ENCODE results near the gene BRME1.

BRME1 gene

DNA sequence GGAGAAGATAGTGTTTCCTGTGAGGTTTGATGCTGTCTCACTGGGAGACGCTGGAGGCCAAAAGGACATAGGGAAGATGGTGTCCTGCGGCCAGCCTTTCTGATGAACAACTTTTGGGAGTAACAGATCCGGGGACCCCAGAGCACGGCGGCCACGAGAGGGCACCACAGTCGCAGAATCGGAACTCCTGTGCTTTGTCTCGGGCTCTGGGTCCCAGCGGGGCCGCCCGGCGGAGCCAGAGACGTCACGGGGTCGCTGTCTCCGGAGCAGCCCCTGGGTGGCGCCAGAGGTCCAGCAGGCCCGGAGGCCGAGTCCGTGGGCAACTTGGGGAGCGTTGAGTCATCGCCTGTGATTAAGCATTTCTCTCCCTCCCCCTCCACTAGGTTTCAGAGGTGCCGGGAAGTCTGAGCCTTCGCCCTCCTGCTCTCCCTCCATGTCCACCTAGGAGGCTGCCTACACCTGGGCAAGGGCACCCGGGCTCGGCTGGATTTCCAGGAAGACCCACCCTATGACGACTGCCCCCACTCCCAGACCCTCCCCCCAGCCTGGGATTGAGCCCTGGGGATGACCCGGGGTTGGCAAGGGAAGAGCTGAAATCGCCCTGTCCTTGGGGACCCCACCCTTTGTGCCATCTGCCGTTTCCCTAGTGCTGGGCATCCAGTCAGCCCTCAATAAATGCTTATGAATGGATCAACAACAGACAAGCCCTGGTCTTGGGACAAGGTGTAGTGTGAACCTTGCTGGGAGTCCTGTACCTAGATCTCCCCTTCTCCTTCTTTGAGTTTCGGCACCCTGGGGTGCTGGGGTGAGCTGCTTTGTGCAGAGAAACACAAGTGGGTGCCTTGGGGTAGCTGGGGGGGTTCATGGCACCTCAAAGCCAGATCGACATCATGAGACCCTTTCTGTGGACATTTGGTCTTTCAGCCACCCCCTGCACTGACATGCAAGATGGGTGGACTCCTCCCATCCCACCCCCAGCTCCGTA is 25.6 kb downstream of the BRME1 start:
- Histone ChIP-seq H3K4me1 (ENCODE audit: control insufficient read depth, insufficient read depth, low read length) (peaks cover 15% of the 10 kb centered on the region), H3K9me3 (ENCODE audit: control insufficient read depth, insufficient read depth, low read length) (no peaks in the 10 kb centered on the region), H3K36me3 (ENCODE audit: control insufficient read depth, insufficient read depth, low read length) (no peaks in the 10 kb centered on the region), H3K27ac (ENCODE audit: low read length) (no peak overlapping the region), H3K27me3 (ENCODE audit: control insufficient read depth, insufficient read depth, low read length) (peaks cover 3% of the 10 kb centered on the region; the same call in 1 of the 2 replicates), H3K4me3 (ENCODE audit: low read length) (peak overlapping the region; percentile 12; the same call in 1 of the 2 replicates)
- WGBS (ENCODE audit: insufficient coverage, insufficient read length), result no CpG with 5 or more reads among the region's 34 CpGs
- peak; percentile 92 for DNase-seq (ENCODE audit: low read depth, low spot score)

DNA sequence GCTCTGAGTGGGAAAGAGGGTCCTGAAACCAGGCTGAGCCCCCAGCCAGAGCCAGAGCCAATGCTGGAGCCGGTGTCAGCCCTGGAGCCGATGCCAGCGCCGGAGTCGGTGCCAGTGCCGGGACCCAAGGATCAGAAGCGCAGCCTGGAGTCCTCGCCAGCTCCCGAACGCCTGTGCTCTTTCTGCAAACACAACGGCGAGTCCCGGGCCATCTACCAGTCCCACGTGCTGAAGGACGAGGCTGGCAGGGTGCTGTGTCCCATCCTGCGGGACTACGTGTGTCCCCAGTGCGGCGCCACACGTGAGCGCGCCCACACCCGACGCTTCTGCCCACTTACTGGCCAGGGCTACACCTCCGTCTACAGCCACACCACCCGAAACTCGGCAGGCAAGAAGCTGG is 28.6 kb downstream of the BRME1 start:
- no peak for DNase-seq (ENCODE audit: low read depth, low spot score)
- H3K4me3 ChIP-seq (ENCODE audit: low read length), result no peak overlapping the region
- H3K36me3 ChIP-seq (ENCODE audit: control insufficient read depth, insufficient read depth, low read length), result no peaks in the 10 kb centered on the region
- no peak overlapping the region for H3K27ac ChIP-seq (ENCODE audit: low read length)
- no CpG with 5 or more reads among the region's 27 CpGs for WGBS (ENCODE audit: insufficient coverage, insufficient read length)
- no peaks in the 10 kb centered on the region for H3K9me3 ChIP-seq (ENCODE audit: control insufficient read depth, insufficient read depth, low read length)
- peaks cover 19% of the 10 kb centered on the region for H3K27me3 ChIP-seq (ENCODE audit: control insufficient read depth, insufficient read depth, low read length)
- peaks cover 12% of the 10 kb centered on the region for H3K4me1 ChIP-seq (ENCODE audit: control insufficient read depth, insufficient read depth, low read length)

DNA sequence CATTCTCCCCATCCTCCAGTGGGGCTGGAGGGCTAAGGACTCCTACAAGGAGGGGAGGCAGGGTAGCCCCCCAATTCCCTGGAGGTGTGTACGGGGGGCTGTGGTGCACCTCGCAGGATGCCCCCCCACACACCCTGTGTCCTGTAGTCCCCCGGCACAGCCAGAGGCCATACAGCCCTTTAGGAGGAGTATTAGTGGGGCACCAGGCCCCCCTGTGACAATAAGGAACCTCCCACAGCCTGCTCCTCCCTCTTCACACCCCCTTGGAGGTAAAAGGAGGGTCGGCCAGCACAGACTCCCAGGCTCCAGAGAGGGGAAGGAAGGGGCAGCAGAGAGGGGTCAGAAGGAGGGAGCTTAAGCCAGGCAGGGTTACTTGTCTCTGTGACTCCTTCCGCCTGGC is 29.1 kb downstream of the BRME1 start, which contains the start of gene NANOS3:
Gene NANOS3, plus strand, starts transcription at position 301 of the 400 bp plus-strand sequence. CDS start 115 bp downstream, outside the sequence.
- peaks cover 20% of the 10 kb centered on the region for H3K27me3 ChIP-seq (ENCODE audit: control insufficient read depth, insufficient read depth, low read length)
- no CpG with 5 or more reads among the region's 5 CpGs for WGBS (ENCODE audit: insufficient coverage, insufficient read length)
- H3K36me3 ChIP-seq (ENCODE audit: control insufficient read depth, insufficient read depth, low read length), result no peaks in the 10 kb centered on the region
- H3K9me3 ChIP-seq (ENCODE audit: control insufficient read depth, insufficient read depth, low read length), result no peaks in the 10 kb centered on the region
- no peak within 1 kb of the TSS for H3K4me3 ChIP-seq (ENCODE audit: low read length)
- H3K4me1 ChIP-seq (ENCODE audit: control insufficient read depth, insufficient read depth, low read length), result peaks cover 10% of the 10 kb centered on the region
- DNase-seq (ENCODE audit: low read depth, low spot score), result no peak
- no peak within 1 kb of the TSS for H3K27ac ChIP-seq (ENCODE audit: low read length)

DNA sequence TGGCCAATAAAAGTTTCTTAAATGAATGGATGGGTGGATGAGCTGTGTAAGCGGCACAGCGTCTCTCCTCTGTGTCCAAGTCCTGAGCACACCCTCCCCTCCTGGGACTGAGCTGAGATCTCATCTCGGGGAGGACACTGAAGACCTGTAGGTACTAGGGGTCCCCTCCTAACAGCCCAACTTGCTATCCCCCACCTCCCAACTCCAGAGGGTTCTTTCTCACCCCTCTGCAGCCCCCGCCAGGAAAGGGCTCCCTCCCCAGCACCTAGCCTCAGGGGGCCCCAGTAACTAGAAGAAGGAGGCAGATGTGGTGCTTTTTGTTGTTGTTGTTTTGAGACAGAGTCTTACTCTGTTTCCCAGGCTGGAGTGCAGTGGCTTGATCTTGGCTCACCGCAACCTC is 30.1 kb downstream of the BRME1 start:
- WGBS (ENCODE audit: insufficient coverage, insufficient read length), result no CpG with 5 or more reads among the region's 5 CpGs
- Histone ChIP-seq H3K36me3 (ENCODE audit: control insufficient read depth, insufficient read depth, low read length) (no peaks in the 10 kb centered on the region), H3K9me3 (ENCODE audit: control insufficient read depth, insufficient read depth, low read length) (no peaks in the 10 kb centered on the region), H3K4me1 (ENCODE audit: control insufficient read depth, insufficient read depth, low read length) (peaks cover 5% of the 10 kb centered on the region), H3K27ac (ENCODE audit: low read length) (no peak overlapping the region), H3K4me3 (ENCODE audit: low read length) (no peak overlapping the region), H3K27me3 (ENCODE audit: control insufficient read depth, insufficient read depth, low read length) (peaks cover 29% of the 10 kb centered on the region)
- no peak for DNase-seq (ENCODE audit: low read depth, low spot score)

DNA sequence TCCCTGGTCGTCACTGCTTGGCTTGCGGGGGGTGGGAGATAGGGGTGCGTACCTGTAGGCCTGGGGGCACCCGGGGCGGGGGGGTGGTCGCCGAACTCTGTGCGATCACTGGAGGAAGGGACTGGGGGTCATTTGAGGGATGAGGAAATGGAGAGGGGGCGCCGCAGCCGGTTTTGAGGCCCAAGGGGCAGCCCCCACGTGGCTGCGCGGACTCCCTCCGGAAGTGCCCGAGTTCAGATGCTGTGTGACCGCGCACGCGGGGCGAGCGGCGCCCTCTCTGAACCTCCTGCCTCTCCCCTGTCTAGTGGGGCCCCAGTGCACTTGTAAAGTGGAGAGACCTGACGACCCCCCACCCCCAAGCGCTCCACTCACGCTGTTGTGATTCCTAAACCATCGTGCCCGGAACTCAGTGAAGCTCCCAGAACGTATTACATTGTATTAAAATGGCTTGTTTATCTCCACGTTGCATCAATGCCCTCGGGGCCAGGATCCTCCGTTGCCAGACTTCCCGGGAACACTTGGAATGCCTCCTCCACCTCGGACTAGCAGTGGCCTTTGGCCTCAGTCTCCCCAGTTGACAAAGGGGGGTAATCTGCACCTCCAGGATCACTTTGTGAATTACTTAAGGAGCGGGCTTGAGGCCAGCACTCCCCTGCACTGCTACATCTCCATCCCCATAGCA is 31.9 kb downstream of the BRME1 start:
- H3K4me1 ChIP-seq (ENCODE audit: control insufficient read depth, insufficient read depth, low read length), result no peaks in the 10 kb centered on the region
- no peak overlapping the region for H3K27ac ChIP-seq (ENCODE audit: low read length)
- WGBS (ENCODE audit: insufficient coverage, insufficient read length), result no CpG with 5 or more reads among the region's 35 CpGs
- no peaks in the 10 kb centered on the region; the same call in 1 of the 2 replicates for H3K36me3 ChIP-seq (ENCODE audit: control insufficient read depth, insufficient read depth, low read length)
- no peak overlapping the region for H3K4me3 ChIP-seq (ENCODE audit: low read length)
- no peaks in the 10 kb centered on the region for H3K9me3 ChIP-seq (ENCODE audit: control insufficient read depth, insufficient read depth, low read length)
- no peak for DNase-seq (ENCODE audit: low read depth, low spot score)
- H3K27me3 ChIP-seq (ENCODE audit: control insufficient read depth, insufficient read depth, low read length), result peaks cover 30% of the 10 kb centered on the region

DNA sequence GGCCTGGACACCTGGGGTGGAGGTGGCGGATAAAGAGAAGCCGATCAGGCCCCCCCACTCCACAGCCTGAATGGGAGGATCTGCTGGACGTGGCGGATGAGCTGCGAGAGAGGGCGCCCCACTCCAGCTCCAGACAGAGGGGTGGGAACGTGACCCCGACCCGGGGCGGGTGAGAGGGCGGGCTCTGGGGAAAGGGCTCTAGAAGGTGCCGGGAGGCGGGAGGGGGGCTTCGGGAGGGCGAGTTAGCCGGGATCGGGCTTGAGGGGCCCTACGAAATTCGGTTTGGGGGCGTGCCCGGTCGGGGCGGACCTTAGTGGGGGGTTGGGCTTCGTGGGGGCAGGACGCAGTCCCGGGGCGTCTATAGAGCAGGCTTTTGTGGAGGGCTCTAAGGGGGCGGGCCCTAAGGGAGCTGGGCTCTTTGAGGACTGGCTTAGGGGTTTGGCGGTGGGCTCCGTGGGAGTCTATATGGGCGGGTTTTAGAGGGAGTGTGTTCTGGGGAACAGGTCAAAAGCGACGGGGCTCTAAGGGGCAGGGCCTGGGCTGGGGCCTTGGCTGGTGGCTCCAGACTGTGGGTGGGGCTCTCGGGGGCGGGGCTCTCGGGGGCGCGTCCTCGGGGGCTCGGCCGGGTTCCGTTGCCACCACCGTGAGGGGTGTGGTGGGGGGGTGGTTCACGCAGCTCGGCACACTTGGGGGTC is 33.1 kb downstream of the BRME1 start:
- H3K27ac ChIP-seq (ENCODE audit: low read length), result no peak overlapping the region
- DNase-seq (ENCODE audit: low read depth, low spot score), result no peak
- peaks cover 30% of the 10 kb centered on the region for H3K27me3 ChIP-seq (ENCODE audit: control insufficient read depth, insufficient read depth, low read length)
- no peak overlapping the region for H3K4me3 ChIP-seq (ENCODE audit: low read length)
- no peaks in the 10 kb centered on the region for H3K4me1 ChIP-seq (ENCODE audit: control insufficient read depth, insufficient read depth, low read length)
- WGBS (ENCODE audit: insufficient coverage, insufficient read length), result no CpG with 5 or more reads among the region's 45 CpGs
- H3K9me3 ChIP-seq (ENCODE audit: control insufficient read depth, insufficient read depth, low read length), result no peaks in the 10 kb centered on the region
- no peaks in the 10 kb centered on the region; the same call in 1 of the 2 replicates for H3K36me3 ChIP-seq (ENCODE audit: control insufficient read depth, insufficient read depth, low read length)

DNA sequence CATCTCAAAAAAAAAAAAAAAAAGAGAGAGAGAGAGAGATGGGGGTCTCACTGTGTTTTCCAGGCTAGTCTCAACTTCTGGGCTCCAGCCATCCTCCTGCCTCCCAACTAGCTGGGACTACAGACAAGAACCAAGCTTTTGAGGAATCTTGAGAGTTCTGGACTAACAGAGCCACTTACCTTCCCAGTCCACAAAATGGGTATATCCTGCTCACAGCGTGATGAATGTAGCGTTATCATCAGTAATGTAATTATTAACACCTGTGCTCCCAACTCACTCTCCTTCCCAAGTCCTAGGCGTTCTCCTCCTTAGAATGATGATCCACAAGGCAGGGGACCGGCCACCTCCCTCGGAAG is 33.6 kb downstream of the BRME1 start:
- H3K4me3 ChIP-seq (ENCODE audit: low read length), result no peak overlapping the region
- H3K27ac ChIP-seq (ENCODE audit: low read length), result no peak overlapping the region
- H3K9me3 ChIP-seq (ENCODE audit: control insufficient read depth, insufficient read depth, low read length), result no peaks in the 10 kb centered on the region

DNA sequence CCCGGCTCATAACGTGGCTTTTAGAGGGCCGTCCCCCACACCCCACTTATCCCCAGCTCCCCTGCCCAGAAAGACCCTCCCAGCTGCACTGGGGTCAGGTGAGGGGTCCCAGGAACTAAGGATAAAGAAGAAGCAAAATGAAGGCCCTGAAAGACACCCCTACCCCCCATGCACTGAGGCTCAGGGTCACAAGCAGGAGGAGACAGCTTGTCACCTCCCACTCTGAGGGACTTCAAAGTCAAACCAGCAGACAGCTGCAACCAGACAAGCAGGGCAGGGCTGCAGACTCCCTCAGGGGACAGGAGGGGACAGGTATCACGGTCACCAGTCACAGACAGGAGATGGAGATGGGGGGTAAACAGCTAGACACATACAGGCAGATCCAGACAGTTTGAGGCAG is 35.0 kb downstream of the BRME1 start:
- H3K4me3 ChIP-seq (ENCODE audit: low read length), result no peak overlapping the region
- H3K27ac ChIP-seq (ENCODE audit: low read length), result no peak overlapping the region
- WGBS (ENCODE audit: insufficient coverage, insufficient read length), result no CpG with 5 or more reads among the region's 4 CpGs
- H3K9me3 ChIP-seq (ENCODE audit: control insufficient read depth, insufficient read depth, low read length), result no peaks in the 10 kb centered on the region
- no peaks in the 10 kb centered on the region for H3K4me1 ChIP-seq (ENCODE audit: control insufficient read depth, insufficient read depth, low read length)
- H3K27me3 ChIP-seq (ENCODE audit: control insufficient read depth, insufficient read depth, low read length), result peaks cover 39% of the 10 kb centered on the region
- no peak for DNase-seq (ENCODE audit: low read depth, low spot score)
- H3K36me3 ChIP-seq (ENCODE audit: control insufficient read depth, insufficient read depth, low read length), result no peaks in the 10 kb centered on the region; the same call in 1 of the 2 replicates

More for the DNA sequence above, 33.6 kb downstream of the BRME1 start:
- no peak for DNase-seq (ENCODE audit: low read depth, low spot score)
- Histone ChIP-seq H3K4me1 (ENCODE audit: control insufficient read depth, insufficient read depth, low read length) (no peaks in the 10 kb centered on the region), H3K36me3 (ENCODE audit: control insufficient read depth, insufficient read depth, low read length) (no peaks in the 10 kb centered on the region; the same call in 1 of the 2 replicates), H3K27me3 (ENCODE audit: control insufficient read depth, insufficient read depth, low read length) (peaks cover 30% of the 10 kb centered on the region)
- no CpG with 5 or more reads among the region's 5 CpGs for WGBS (ENCODE audit: insufficient coverage, insufficient read length)

DNA sequence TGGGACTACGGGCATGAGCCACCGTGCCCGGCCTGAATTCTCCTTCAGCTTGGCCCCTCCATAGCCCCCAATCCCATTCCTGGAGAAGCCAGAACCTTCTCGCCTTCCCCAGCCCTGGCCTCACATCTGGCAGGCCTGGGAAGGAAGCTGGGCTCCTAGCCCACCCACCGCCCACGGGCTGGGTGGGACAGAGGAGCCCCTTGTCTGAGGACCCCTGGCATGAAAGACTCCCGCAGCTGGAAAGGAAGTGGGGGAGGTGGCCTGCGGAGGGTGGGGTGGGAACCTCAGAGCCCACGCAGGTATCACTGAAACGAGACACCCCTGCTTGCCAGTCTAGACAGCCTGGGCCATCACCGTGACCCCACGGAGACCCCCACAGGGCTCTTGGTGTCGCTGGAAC is 36.6 kb downstream of the BRME1 start:
- Histone ChIP-seq H3K9me3 (ENCODE audit: control insufficient read depth, insufficient read depth, low read length) (no peaks in the 10 kb centered on the region), H3K27ac (ENCODE audit: low read length) (no peak overlapping the region), H3K36me3 (ENCODE audit: control insufficient read depth, insufficient read depth, low read length) (no peaks in the 10 kb centered on the region; the same call in 1 of the 2 replicates), H3K27me3 (ENCODE audit: control insufficient read depth, insufficient read depth, low read length) (peaks cover 31% of the 10 kb centered on the region), H3K4me1 (ENCODE audit: control insufficient read depth, insufficient read depth, low read length) (no peaks in the 10 kb centered on the region), H3K4me3 (ENCODE audit: low read length) (no peak overlapping the region)
- WGBS (ENCODE audit: insufficient coverage, insufficient read length), result no CpG with 5 or more reads among the region's 13 CpGs
- DNase-seq (ENCODE audit: low read depth, low spot score), result no peak

DNA sequence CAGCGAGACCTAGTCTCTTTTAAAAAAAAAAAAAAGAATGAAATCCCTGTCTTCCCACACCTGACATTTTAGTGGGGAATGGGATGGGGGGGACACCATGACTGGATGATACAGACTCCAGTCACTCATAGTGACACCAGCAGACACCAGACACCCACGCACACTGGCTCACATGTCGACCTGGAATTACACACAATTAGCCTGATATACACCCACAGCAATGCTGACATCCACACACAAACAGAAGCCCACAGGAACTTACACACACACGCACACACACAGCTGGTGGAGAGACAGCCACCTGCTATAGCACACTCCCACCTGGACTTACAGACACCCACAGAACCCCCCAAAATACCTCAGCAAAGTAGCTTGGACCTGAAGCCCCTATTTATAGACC is 37.3 kb downstream of the BRME1 start:
- Histone ChIP-seq H3K4me3 (ENCODE audit: low read length) (no peak overlapping the region), H3K9me3 (ENCODE audit: control insufficient read depth, insufficient read depth, low read length) (no peaks in the 10 kb centered on the region), H3K27ac (ENCODE audit: low read length) (no peak overlapping the region), H3K36me3 (ENCODE audit: control insufficient read depth, insufficient read depth, low read length) (no peaks in the 10 kb centered on the region; the same call in 1 of the 2 replicates), H3K27me3 (ENCODE audit: control insufficient read depth, insufficient read depth, low read length) (peaks cover 28% of the 10 kb centered on the region), H3K4me1 (ENCODE audit: control insufficient read depth, insufficient read depth, low read length) (no peaks in the 10 kb centered on the region; the same call in 1 of the 2 replicates)
- DNase-seq (ENCODE audit: low read depth, low spot score), result no peak
- WGBS (ENCODE audit: insufficient coverage, insufficient read length), result no CpG with 5 or more reads among the region's 4 CpGs
